Endodermal cell (in vitro differentiated cells): ENCODE measurements around the gene PRKAR1A. TPM values are rescaled to one million over a fixed set of nuclear protein-coding genes. Genes with fewer than 3 reads are reported as not detected.

Experiments
- DNase-seq: peaks from one replicate; pipeline ENCODE4 v3.0.0-alpha.2; 2017
- H3K27ac ChIP-seq: 2 replicates; pipeline ENCODE4 v1.5.1; 2013; ENCODE audit warnings: mild to moderate bottlenecking, low read depth, low read length, moderate library complexity
- H3K27me3 ChIP-seq: 2 replicates; pipeline ENCODE4 v1.6.1; 2013; ENCODE audit warnings: mild to moderate bottlenecking, low read length, moderate library complexity; ENCODE audit not compliant: insufficient read depth, control insufficient read depth, poor library complexity, severe bottlenecking
- H3K36me3 ChIP-seq: 2 replicates; pipeline ENCODE4 v1.7.0; 2013; ENCODE audit warnings: mild to moderate bottlenecking, low read length, moderate library complexity; ENCODE audit not compliant: control insufficient read depth, insufficient read depth
- H3K4me1 ChIP-seq: one replicate; pipeline ENCODE4 v1.7.0; 2013; ENCODE audit warnings: low read length; ENCODE audit not compliant: control insufficient read depth, insufficient read depth
- H3K4me3 ChIP-seq: 2 replicates; pipeline ENCODE4 v1.5.1; 2013; ENCODE audit warnings: mild to moderate bottlenecking, low read length, moderate library complexity
- H3K9ac ChIP-seq: 2 replicates; pipeline ENCODE4 v1.6.1; 2013; ENCODE audit warnings: mild to moderate bottlenecking, low read length, moderate library complexity; ENCODE audit not compliant: poor library complexity, severe bottlenecking; ENCODE audit errors: extremely low read depth
- H3K9me3 ChIP-seq: 2 replicates; pipeline ENCODE4 v1.6.1; 2013; ENCODE audit warnings: mild to moderate bottlenecking, low read length, moderate library complexity; ENCODE audit not compliant: control insufficient read depth
- H3K27ac Mint-ChIP-seq: 2 replicates; pipeline ENCODE4 v1.8.0; 2020; ENCODE audit warnings: mixed read lengths
- H3K27me3 Mint-ChIP-seq: 2 replicates; pipeline ENCODE4 v1.8.0; 2021; ENCODE audit warnings: mild to moderate bottlenecking, mixed read lengths; ENCODE audit not compliant: insufficient read depth
- H3K36me3 Mint-ChIP-seq: 2 replicates; pipeline ENCODE4 v1.8.0; 2020; ENCODE audit warnings: low read depth, mixed read lengths
- H3K4me1 Mint-ChIP-seq: 2 replicates; pipeline ENCODE4 v1.8.0; 2020; ENCODE audit warnings: mixed read lengths
- H3K4me3 Mint-ChIP-seq: 2 replicates; pipeline ENCODE4 v1.8.0; 2020; ENCODE audit warnings: mild to moderate bottlenecking, moderate library complexity, mixed read lengths
- H3K9me3 Mint-ChIP-seq: 2 replicates; pipeline ENCODE4 v1.8.0; 2020; ENCODE audit warnings: mild to moderate bottlenecking, mixed read lengths
- WGBS, 2 experiments: methylation state at CpG; one replicate each; pipeline versions ENCODE4 v1.1.5 to v1.1.7; 2013; ENCODE audit warnings: missing lambda C conversion rate in 2 of 2, mixed read lengths in 1 of 2; ENCODE audit not compliant: insufficient coverage in 1 of 2, insufficient read length in 1 of 2; 5-methylcytosine and 5-hydroxymethylcytosine counted together
- total RNA-seq, 2 donors: library from RNA; stranded (reverse); fragmentation: NEBNext Ultra II Directional in 1 of 2; extraction: Animal tissue kit (Norgen Biotek cat#: 25700) in 1 of 2; gene quantifications; 2 replicates in 1 of 2; 3 replicates in 1 of 2; pipeline ENCODE4 v1.2.1, GENCODE V29; 2021
- TF ChIP-seq, protein P1 (sequence below): fragments of 200-600 bp; sonication (generic); conservative IDR thresholded peaks from 2 replicates; pipeline ENCODE4 v1.5.0; 2021; ENCODE audit warnings: antibody characterized with exemption, mild to moderate bottlenecking

The PRKAR1A gene
- total RNA-seq, 2 donors from 2014 or later: 194 to 227 TPM

- no peak overlapping the region for H3K4me3 ChIP-seq
- H3K9me3 ChIP-seq: no peaks in the 10 kb centered on the region
- H3K9ac ChIP-seq: no peak overlapping the region
- Mint-ChIP-seq H3K36me3 (no peaks in the 10 kb centered on the region), H3K27ac (no peak overlapping the region), H3K4me1 (no peaks in the 10 kb centered on the region), H3K9me3 (peaks cover 4% of the 10 kb centered on the region), H3K27me3 (no peaks in the 10 kb centered on the region), H3K4me3 (no peak overlapping the region)
- TF ChIP-seq, protein P1, sequence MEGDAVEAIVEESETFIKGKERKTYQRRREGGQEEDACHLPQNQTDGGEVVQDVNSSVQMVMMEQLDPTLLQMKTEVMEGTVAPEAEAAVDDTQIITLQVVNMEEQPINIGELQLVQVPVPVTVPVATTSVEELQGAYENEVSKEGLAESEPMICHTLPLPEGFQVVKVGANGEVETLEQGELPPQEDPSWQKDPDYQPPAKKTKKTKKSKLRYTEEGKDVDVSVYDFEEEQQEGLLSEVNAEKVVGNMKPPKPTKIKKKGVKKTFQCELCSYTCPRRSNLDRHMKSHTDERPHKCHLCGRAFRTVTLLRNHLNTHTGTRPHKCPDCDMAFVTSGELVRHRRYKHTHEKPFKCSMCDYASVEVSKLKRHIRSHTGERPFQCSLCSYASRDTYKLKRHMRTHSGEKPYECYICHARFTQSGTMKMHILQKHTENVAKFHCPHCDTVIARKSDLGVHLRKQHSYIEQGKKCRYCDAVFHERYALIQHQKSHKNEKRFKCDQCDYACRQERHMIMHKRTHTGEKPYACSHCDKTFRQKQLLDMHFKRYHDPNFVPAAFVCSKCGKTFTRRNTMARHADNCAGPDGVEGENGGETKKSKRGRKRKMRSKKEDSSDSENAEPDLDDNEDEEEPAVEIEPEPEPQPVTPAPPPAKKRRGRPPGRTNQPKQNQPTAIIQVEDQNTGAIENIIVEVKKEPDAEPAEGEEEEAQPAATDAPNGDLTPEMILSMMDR: no peak
- DNase-seq: no peak
- no peak overlapping the region for H3K27ac ChIP-seq
- 89 to 90% methylated on average over 3 of the region's 3 CpGs for WGBS, 2 experiments
- no peaks in the 10 kb centered on the region for H3K27me3 ChIP-seq
- no peaks in the 10 kb centered on the region for H3K36me3 ChIP-seq
- no peaks in the 10 kb centered on the region for H3K4me1 ChIP-seq
Measured at GRCh38 chr17:68501074-68501473, 11.2 kb upstream of the PRKAR1A start.

- Histone ChIP-seq H3K27me3 (no peaks in the 10 kb centered on the region), H3K4me1 (no peaks in the 10 kb centered on the region), H3K27ac (no peak overlapping the region), H3K4me3 (no peak overlapping the region), H3K9me3 (no peaks in the 10 kb centered on the region), H3K9ac (no peak overlapping the region), H3K36me3 (no peaks in the 10 kb centered on the region)
- no peaks in the 10 kb centered on the region for H3K9me3 Mint-ChIP-seq
- no peak overlapping the region for H3K4me3 Mint-ChIP-seq
- 88 to 89% methylated on average over 1 of the region's 1 CpG for WGBS, 2 experiments
- no peaks in the 10 kb centered on the region for H3K27me3 Mint-ChIP-seq
- DNase-seq: no peak
- no peak overlapping the region for H3K27ac Mint-ChIP-seq
- TF ChIP-seq, protein P1: no peak
- H3K36me3 Mint-ChIP-seq: no peaks in the 10 kb centered on the region
- H3K4me1 Mint-ChIP-seq: peaks cover under 1% of the 10 kb centered on the region
Measured at GRCh38 chr17:68505951-68506350, 6.3 kb upstream of the PRKAR1A start.

DNA sequence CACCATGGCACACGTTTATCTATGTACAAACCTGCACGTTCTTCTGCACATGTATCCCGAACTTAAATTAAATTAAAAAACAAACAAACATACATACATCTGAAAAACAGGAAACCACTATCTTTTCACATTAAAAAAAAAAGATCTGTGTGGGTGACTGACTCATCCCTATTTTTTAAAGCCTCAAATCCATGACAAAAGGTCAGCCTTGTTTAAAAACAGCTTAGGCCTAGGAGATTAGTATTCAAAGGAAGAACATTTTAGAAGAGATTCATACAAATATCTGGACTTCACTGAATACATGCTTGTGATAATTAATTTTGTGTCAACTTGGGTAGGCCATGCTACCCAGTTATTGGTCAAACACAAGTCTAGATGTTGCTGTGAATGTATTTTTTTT is 4.7 kb upstream of the PRKAR1A start:
- Histone ChIP-seq H3K4me3 (no peak overlapping the region), H3K9ac (no peak overlapping the region), H3K9me3 (no peaks in the 10 kb centered on the region), H3K36me3 (no peaks in the 10 kb centered on the region), H3K4me1 (no peaks in the 10 kb centered on the region), H3K27me3 (no peaks in the 10 kb centered on the region), H3K27ac (no peak overlapping the region)
- no peaks in the 10 kb centered on the region for H3K36me3 Mint-ChIP-seq
- H3K27ac Mint-ChIP-seq: no peak overlapping the region
- TF ChIP-seq, protein P1: no peak
- 81 to 100% methylated on average over 2 to 3 of the region's 3 CpGs for WGBS, 2 experiments
- H3K4me3 Mint-ChIP-seq: no peak overlapping the region
- no peak for DNase-seq
- peaks cover 5% of the 10 kb centered on the region for H3K4me1 Mint-ChIP-seq
- no peaks in the 10 kb centered on the region for H3K9me3 Mint-ChIP-seq
- no peaks in the 10 kb centered on the region for H3K27me3 Mint-ChIP-seq
